Testis (tissue), 3 donors: ENCODE data around the gene CLN6. TPM values are rescaled to one million over a fixed set of nuclear protein-coding genes. Genes with fewer than 3 reads are reported as not detected.

Experiments
- DNase-seq: peaks from one replicate; pipeline ENCODE4 v3.0.0-alpha.2; 2019
- H3K27ac ChIP-seq, 2 donors: fragments of 200-600 bp; sonication (generic); one replicate each; pipeline ENCODE4 v1.5.1; 2019
- H3K27me3 ChIP-seq: fragments of 200-600 bp; sonication (generic); one replicate; pipeline ENCODE4 v1.5.1; 2019
- H3K36me3 ChIP-seq: fragments of 200-600 bp; sonication (generic); one replicate; pipeline ENCODE4 v1.5.1; 2017; ENCODE audit warnings: low read depth; ENCODE audit errors: missing control alignments
- H3K4me1 ChIP-seq: fragments of 200-600 bp; sonication (generic); one replicate; pipeline ENCODE4 v1.5.1; 2019
- H3K4me3 ChIP-seq, 2 donors: fragments of 200-600 bp; sonication (generic); one replicate each; pipeline ENCODE4 v1.5.1; 2017 to 2019
- H3K9me3 ChIP-seq: fragments of 200-600 bp; sonication (generic); one replicate; pipeline ENCODE4 v1.5.1; 2017
- POLR2A ChIP-seq: fragments of 450-650 bp; IDR thresholded peaks from one replicate; pipeline ENCODE4 v1.6.1; 2017; ENCODE audit warnings: antibody characterized with exemption, mild to moderate bottlenecking, moderate library complexity
- WGBS, 2 donors: methylation state at CpG; one replicate each; pipeline ENCODE4 v1.1.5; 2018; 5-methylcytosine and 5-hydroxymethylcytosine counted together
- intact Hi-C: fragments of 100-400 bp; cut with DNase I; formaldehyde crosslinking; loops from one replicate; pipeline ENCODE4 v1.15.1; 2023; ENCODE audit warnings: low total_unique reads
- polyA plus RNA-seq: library from polyadenylated mRNA; stranded (reverse); fragments of 350-450 nt; fragmentation: Illumina TruSeq; extraction: RNeasy Lipid Tissue Mini Kit (QIAGEN cat#74804); gene quantifications from one replicate; pipeline ENCODE4 v1.2.3, GENCODE V29; 2014; ENCODE audit warnings: low read depth, low replicate concordance; ENCODE audit not compliant: insufficient read depth
- total RNA-seq, 2 donors: library from RNA; depleted of rRNA; stranded (reverse); fragments of >200 nt; gene quantifications; one replicate each; pipeline ENCODE4 v1.2.3, GENCODE V29; 2016
- TF ChIP-seq, protein P1 (sequence below), 3 experiments: fragments of 450-650 bp in 2 of 3; fragments of 200-600 bp in 1 of 3; sonication (generic) in 1 of 3; IDR thresholded peaks; one replicate each; pipeline ENCODE4 v1.5.1; 2016 to 2019; ENCODE audit warnings: antibody characterized with exemption in 3 of 3, mild to moderate bottlenecking in 2 of 3, moderate library complexity in 1 of 3

CLN6 gene
- total and polyA plus RNA-seq, 3 donors from 2014 or later: 23.3 to 58.8 (median 39.7) TPM

DNA sequence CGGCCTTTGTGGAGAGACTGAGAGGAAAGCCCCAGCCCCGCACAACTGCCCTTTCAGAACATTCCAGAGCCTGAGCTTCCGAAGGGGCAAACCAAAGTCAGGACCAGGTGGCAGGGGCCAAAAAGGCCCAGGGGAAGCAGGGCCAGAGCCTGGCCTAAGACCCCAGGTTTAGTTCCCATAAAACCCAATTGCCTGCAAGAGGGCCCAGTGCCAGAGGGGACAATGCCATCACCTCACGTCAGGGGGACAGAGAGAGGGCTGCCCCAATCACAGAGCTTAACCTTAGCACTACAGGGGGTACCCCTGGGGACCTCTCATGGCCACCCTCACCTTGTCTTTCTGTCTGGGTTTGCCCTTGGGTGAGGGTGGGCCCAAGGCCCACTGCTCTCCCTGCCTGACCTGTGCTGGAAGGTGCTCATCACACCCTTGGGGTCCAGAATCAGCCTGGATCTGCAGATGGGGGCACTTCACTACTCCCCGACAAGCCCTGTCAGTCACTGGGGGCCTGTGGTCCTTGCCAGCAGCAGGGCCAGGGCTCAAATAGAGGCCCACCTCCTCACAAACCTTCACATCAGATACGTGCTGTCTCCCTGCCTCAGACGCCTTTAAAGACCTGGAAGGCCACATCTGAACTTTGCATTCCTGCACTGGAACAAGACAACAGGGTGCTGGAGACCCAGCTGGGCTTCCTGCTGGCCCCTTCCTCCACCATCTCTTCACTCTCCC is 28.2 kb downstream of the CLN6 start:
- Histone ChIP-seq H3K27me3 (no peaks in the 10 kb centered on the region), H3K4me1 (peaks cover 43% of the 10 kb centered on the region), H3K27ac (peak overlapping the region; percentile 57 to 64), H3K9me3 (no peaks in the 10 kb centered on the region), H3K36me3 (no peaks in the 10 kb centered on the region), H3K4me3 (no peak overlapping the region)
- no peak for DNase-seq
- TF ChIP-seq, protein P1, sequence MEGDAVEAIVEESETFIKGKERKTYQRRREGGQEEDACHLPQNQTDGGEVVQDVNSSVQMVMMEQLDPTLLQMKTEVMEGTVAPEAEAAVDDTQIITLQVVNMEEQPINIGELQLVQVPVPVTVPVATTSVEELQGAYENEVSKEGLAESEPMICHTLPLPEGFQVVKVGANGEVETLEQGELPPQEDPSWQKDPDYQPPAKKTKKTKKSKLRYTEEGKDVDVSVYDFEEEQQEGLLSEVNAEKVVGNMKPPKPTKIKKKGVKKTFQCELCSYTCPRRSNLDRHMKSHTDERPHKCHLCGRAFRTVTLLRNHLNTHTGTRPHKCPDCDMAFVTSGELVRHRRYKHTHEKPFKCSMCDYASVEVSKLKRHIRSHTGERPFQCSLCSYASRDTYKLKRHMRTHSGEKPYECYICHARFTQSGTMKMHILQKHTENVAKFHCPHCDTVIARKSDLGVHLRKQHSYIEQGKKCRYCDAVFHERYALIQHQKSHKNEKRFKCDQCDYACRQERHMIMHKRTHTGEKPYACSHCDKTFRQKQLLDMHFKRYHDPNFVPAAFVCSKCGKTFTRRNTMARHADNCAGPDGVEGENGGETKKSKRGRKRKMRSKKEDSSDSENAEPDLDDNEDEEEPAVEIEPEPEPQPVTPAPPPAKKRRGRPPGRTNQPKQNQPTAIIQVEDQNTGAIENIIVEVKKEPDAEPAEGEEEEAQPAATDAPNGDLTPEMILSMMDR (IDR thresholded peaks at IDR 0.05): no peak
- TF ChIP-seq POLR2A: no peak
- intact Hi-C loops: no loop called here
- 77 to 97% methylated on average over 4 to 7 of the region's 7 CpGs for WGBS, 2 donors

DNA sequence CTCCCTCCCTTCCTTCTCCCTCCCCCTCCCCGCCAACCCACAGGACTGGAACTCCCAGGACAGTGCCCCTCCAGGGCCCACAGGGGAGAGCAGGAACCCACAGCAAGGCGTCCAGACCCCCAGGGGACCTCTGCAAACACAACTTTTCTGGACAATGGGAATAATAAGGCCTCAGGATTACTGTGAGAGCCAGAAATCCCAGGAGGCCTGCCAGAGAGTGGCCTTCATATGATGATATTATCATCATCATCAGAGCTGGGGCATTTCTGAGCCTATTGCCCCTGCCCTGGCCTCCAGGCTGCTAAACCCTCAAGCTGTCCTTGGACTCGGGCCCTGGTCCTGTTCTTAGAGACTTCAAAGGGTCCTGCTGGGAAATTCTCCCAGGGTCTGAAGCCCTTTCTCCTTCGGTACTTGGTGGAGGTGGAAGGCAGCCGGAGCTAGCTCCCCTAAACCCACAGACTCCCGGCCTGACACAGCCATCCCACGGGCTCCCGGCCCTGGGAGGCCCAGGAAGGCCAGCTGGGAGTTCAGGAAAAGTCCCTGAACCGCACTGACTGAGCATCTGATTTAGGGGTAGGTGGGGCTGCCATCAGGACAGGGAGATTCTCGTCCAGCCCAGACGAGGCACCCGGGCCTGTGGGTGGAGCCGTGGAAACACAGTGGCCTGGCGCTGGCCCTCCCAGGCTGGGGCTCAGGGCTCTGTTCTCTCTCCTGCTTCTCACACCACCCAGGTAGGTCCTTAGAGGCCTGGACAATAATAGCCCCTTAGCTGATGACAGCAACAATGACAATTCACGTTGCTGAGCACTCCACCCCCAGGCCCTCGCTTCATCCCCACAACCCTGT is 29.3 kb downstream of the CLN6 start:
- TF ChIP-seq, protein P1 (IDR thresholded peaks at IDR 0.05): no peak
- TF ChIP-seq POLR2A: no peak
- Histone ChIP-seq H3K4me3 (no peak overlapping the region), H3K4me1 (peaks cover 40% of the 10 kb centered on the region), H3K27me3 (no peaks in the 10 kb centered on the region), H3K9me3 (no peaks in the 10 kb centered on the region), H3K27ac (peak overlapping the region; percentile 57 to 64), H3K36me3 (no peaks in the 10 kb centered on the region)
- intact Hi-C loops: no loop called here
- DNase-seq: peak; percentile 52
- WGBS, 2 donors: 46 to 55% methylated on average over 5 to 16 of the region's 16 CpGs

DNA sequence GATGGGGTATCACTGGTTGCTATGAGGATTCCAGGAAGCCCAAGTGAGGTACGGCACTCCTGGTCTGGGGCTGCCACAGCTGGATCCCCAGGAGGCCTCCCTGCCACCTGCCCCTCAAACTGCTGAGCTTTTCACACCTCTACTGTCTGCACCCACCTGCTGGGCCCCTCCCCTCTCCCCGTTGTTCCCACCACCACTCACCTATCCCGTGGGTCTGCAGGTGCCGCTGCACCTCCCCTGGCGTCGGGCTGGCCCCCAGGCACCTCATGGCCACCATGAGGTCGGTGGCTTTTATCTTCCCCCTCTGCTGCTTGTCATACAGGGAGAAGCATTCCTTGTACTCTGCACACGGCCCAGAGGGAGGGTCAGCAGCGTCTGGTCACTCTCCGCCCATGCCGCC is 30.2 kb downstream of the CLN6 start:
- TF ChIP-seq, protein P1 (IDR thresholded peaks at IDR 0.05): no peak
- TF ChIP-seq POLR2A: no peak
- Histone ChIP-seq H3K27me3 (no peaks in the 10 kb centered on the region), H3K36me3 (no peaks in the 10 kb centered on the region), H3K4me3 (no peak overlapping the region), H3K4me1 (peaks cover 40% of the 10 kb centered on the region), H3K27ac (peak overlapping the region in 1 of 2 donors; percentile 64), H3K9me3 (no peaks in the 10 kb centered on the region)
- no peak for DNase-seq
- intact Hi-C loops: no loop called here
- 49 to 72% methylated on average over 11 of the region's 11 CpGs for WGBS, 2 donors

DNA sequence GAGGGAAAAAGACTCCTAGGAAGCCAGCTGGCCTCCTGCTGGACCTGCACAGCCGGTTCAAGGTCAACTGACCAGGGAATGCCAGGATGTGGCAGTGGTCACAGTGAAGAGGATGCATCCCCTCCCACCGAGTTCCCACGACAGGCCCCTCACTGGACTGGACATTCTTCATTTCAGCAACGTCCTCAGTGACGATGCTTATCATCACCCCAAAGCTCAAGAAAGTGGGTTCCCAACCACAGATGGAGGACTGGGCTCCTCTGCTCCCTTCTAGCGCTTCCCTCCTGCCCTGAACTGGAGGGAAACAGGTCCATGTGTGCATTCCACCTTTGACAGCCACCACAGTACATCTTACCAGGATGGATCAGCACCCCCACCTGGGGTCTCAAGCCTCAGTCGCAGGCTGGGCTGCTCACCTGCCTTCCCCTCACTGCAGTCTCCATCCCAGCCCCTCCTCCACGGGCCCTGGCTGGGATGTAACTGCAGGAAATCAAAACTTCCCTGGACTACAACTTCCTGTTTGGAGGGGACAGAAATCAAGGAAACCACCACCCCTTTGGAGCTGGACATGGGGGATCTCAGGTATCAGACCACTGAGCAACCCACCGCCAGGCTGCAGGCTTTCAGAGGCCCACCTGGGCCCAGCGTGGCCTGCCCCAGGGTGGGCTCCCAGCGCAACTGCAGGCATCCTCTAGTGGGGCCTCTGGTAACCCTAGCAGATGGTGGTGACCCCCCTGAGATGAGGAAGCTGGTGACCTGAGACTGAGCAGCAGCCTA is 31.7 kb downstream of the CLN6 start:
- intact Hi-C loops: no loop called here
- Histone ChIP-seq H3K36me3 (no peaks in the 10 kb centered on the region), H3K9me3 (no peaks in the 10 kb centered on the region), H3K27me3 (no peaks in the 10 kb centered on the region), H3K4me1 (peaks cover 40% of the 10 kb centered on the region), H3K27ac (no peak overlapping the region), H3K4me3 (no peak overlapping the region)
- TF ChIP-seq, protein P1 (IDR thresholded peaks at IDR 0.05): no peak
- no peak for TF ChIP-seq POLR2A
- WGBS, 2 donors: 69 to 70% methylated on average over 10 to 11 of the region's 11 CpGs
- DNase-seq: no peak
